Jurkat, Clone E6-1 (cell line): Measurements from ENCODE around the gene F2R. TPM values are rescaled to one million over a fixed set of nuclear protein-coding genes. Genes with fewer than 3 reads are reported as not detected.
"Not testable (repeated sequence)": the region's sequence is repeated elsewhere in the genome, so short reads cannot be mapped to it uniquely, and the experiment has no call there.

Experiments used
- DNase-seq: peaks from one replicate; pipeline ENCODE4 v3.0.0-alpha.2; 2011; ENCODE audit warnings: low read depth, low spot score
- H3K4me3 ChIP-seq: 2 replicates; pipeline ENCODE4 v1.5.1; 2011; ENCODE audit warnings: mild to moderate bottlenecking, low read length, control low read depth, moderate library complexity
- polyA plus RNA-seq: library from polyadenylated mRNA; unstranded; fragments of >200 nt; gene quantifications from one replicate; pipeline ENCODE4 v1.2.1, GENCODE V29; 2012; ENCODE audit warnings: missing spikeins; ENCODE audit not compliant: insufficient read length, insufficient read depth

Gene F2R
- 15.4 TPM for polyA plus RNA-seq

- H3K4me3 ChIP-seq: peak within 1 kb of the TSS; percentile 71
- DNase-seq: peak; percentile 33
Measured at GRCh38 chr5:76715736-76716455, at the start of gene F2R. TSS of gene F2R (plus strand) at chr5:76716126. CDS start at chr5:76716308, 182 bp downstream.

- DNase-seq: no peak
- no peak overlapping the region for H3K4me3 ChIP-seq
Measured at GRCh38 chr5:76667495-76667894, 48.4 kb upstream of the F2R start.

- no peak overlapping the region for H3K4me3 ChIP-seq
- no peak for DNase-seq
Measured at GRCh38 chr5:76669245-76669644, 46.7 kb upstream of the F2R start.

GRCh38 chr5:76670508-76670907 is 45.4 kb upstream of the F2R start:
- no peak overlapping the region for H3K4me3 ChIP-seq
- DNase-seq: no peak

GRCh38 chr5:76672242-76672641 is 43.7 kb upstream of the F2R start:
- no peak overlapping the region for H3K4me3 ChIP-seq
- DNase-seq: no peak

GRCh38 chr5:76673125-76673524 is 42.8 kb upstream of the F2R start:
- DNase-seq: no peak
- no peak overlapping the region for H3K4me3 ChIP-seq

- H3K4me3 ChIP-seq: no peak overlapping the region
- no peak for DNase-seq
Measured at GRCh38 chr5:76674330-76675066, 41.4 kb upstream of the F2R start.

- no peak overlapping the region for H3K4me3 ChIP-seq
- no peak for DNase-seq
Measured at GRCh38 chr5:76675364-76675763, 40.6 kb upstream of the F2R start.

- no peak overlapping the region for H3K4me3 ChIP-seq
- DNase-seq: no peak
Measured at GRCh38 chr5:76677849-76678472, 38.0 kb upstream of the F2R start.

- DNase-seq: no peak
- H3K4me3 ChIP-seq: no peak overlapping the region
Measured at GRCh38 chr5:76679231-76679630, 36.7 kb upstream of the F2R start.

- not testable (repeated sequence) for H3K4me3 ChIP-seq, DNase-seq
Measured at GRCh38 chr5:76680826-76681225, 35.1 kb upstream of the F2R start.

- DNase-seq: no peak
- no peak overlapping the region for H3K4me3 ChIP-seq
Measured at GRCh38 chr5:76681287-76681686, 34.6 kb upstream of the F2R start.

GRCh38 chr5:76682387-76682786 is 33.5 kb upstream of the F2R start:
- peak; percentile 9 for DNase-seq
- no peak overlapping the region for H3K4me3 ChIP-seq

GRCh38 chr5:76683816-76684731 is 31.9 kb upstream of the F2R start:
- DNase-seq: no peak
- H3K4me3 ChIP-seq: no peak overlapping the region

GRCh38 chr5:76684756-76685519 is 31.0 kb upstream of the F2R start:
- H3K4me3 ChIP-seq: no peak overlapping the region
- DNase-seq: no peak

GRCh38 chr5:76685704-76686103 is 30.2 kb upstream of the F2R start:
- H3K4me3 ChIP-seq: no peak overlapping the region
- no peak for DNase-seq

GRCh38 chr5:76688212-76688611 is 27.7 kb upstream of the F2R start:
- no peak for DNase-seq
- H3K4me3 ChIP-seq: no peak overlapping the region

GRCh38 chr5:76688836-76689235 is 27.1 kb upstream of the F2R start:
- DNase-seq: no peak
- H3K4me3 ChIP-seq: no peak overlapping the region
